ENCODE data around the gene BICD1.

Gene BICD1

GRCh38 chr12:32281098-32281497 lies 174.5 kb downstream of the BICD1 start:
- DNase-seq (ENCODE audit: low read depth) = no peak

GRCh38 chr12:32284561-32284960 lies 177.9 kb downstream of the BICD1 start:
- DNase-seq (ENCODE audit: low read depth) = peak; percentile 32

GRCh38 chr12:32285021-32285420 lies 178.4 kb downstream of the BICD1 start:
- DNase-seq (ENCODE audit: low read depth) = no peak

- no peak for DNase-seq (ENCODE audit: low read depth)
Measured at GRCh38 chr12:32285489-32285888, 178.8 kb downstream of the BICD1 start.

- DNase-seq (ENCODE audit: low read depth) = peak; percentile 62
Measured at GRCh38 chr12:32290411-32290810, 183.8 kb downstream of the BICD1 start.

GRCh38 chr12:32292151-32292550 lies 185.5 kb downstream of the BICD1 start:
- DNase-seq (ENCODE audit: low read depth) = no peak

- no peak for DNase-seq (ENCODE audit: low read depth)
Measured at GRCh38 chr12:32293808-32294419, 187.3 kb downstream of the BICD1 start.

GRCh38 chr12:32296567-32296966 lies 189.9 kb downstream of the BICD1 start:
- DNase-seq (ENCODE audit: low read depth) = no peak

GRCh38 chr12:32298917-32299316 lies 192.3 kb downstream of the BICD1 start:
- no peak for DNase-seq (ENCODE audit: low read depth)

GRCh38 chr12:32301216-32301615 lies 194.6 kb downstream of the BICD1 start:
- peak; percentile 55 for DNase-seq (ENCODE audit: low read depth)

GRCh38 chr12:32302218-32303173 lies 195.8 kb downstream of the BICD1 start:
- peak; percentile 29 for DNase-seq (ENCODE audit: low read depth)

GRCh38 chr12:32303174-32303549 lies 196.5 kb downstream of the BICD1 start:
- no peak for DNase-seq (ENCODE audit: low read depth)

GRCh38 chr12:32305163-32305562 lies 198.5 kb downstream of the BICD1 start:
- DNase-seq (ENCODE audit: low read depth) = peak; percentile 44

- DNase-seq (ENCODE audit: low read depth) = no peak
Measured at GRCh38 chr12:32307326-32307725, 200.7 kb downstream of the BICD1 start.

- peak; percentile 68 for DNase-seq (ENCODE audit: low read depth)
Measured at GRCh38 chr12:32309811-32310736, 203.4 kb downstream of the BICD1 start.

- DNase-seq (ENCODE audit: low read depth) = peak; percentile 72
Measured at GRCh38 chr12:32312049-32312670, 205.5 kb downstream of the BICD1 start.

GRCh38 chr12:32322354-32322753 lies 215.7 kb downstream of the BICD1 start:
- no peak for DNase-seq (ENCODE audit: low read depth)

- peak; percentile 78 for DNase-seq (ENCODE audit: low read depth)
Measured at GRCh38 chr12:32331133-32331532, 224.5 kb downstream of the BICD1 start.

GRCh38 chr12:32332446-32332845 lies 225.8 kb downstream of the BICD1 start:
- DNase-seq (ENCODE audit: low read depth) = peak; percentile 11

- DNase-seq (ENCODE audit: low read depth) = peak; percentile 13
Measured at GRCh38 chr12:32334371-32334777, 227.7 kb downstream of the BICD1 start.

- DNase-seq (ENCODE audit: low read depth) = peak; percentile 52
Measured at GRCh38 chr12:32336261-32336660, 229.6 kb downstream of the BICD1 start.

GRCh38 chr12:32343496-32343895 lies 236.8 kb downstream of the BICD1 start:
- DNase-seq (ENCODE audit: low read depth) = peak; percentile 8
